GM18507 (cell line): ENCODE data around the gene CACNB1.

Experiments used
- DNase-seq: peaks from one replicate; pipeline ENCODE4 v3.0.0; 2011; ENCODE audit warnings: low read depth; ENCODE audit not compliant: insufficient read length; ENCODE audit errors: extremely low spot score
- FAIRE-seq: peaks from 2 replicates; lab custom pipeline; 2011; peaks lifted over from hg19 to GRCh38; lab: Jason Lieb, UNC

CACNB1 gene

DNA sequence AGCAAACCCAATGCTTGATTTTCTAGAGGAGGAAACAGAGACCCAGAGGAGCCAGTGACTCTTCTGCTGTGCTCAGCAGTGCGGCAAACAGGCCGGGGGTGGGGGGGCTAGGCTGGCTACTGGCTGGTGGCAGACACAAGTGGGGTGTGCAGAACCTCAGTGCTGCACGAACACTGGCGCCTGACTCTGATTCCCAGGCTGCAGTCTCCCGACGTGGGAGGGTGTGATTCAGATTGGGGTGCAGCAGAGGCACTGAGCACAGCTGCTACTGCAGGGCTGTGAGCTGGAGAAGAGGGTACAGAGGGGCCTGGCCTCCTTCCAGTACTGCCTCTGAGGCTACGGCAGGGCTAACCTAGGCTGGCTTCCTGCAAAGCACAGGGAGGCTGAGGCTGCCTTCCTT, 10.7 kb upstream of the CACNB1 start:
- DNase-seq (no peak), FAIRE-seq (peak; percentile 49)

DNA sequence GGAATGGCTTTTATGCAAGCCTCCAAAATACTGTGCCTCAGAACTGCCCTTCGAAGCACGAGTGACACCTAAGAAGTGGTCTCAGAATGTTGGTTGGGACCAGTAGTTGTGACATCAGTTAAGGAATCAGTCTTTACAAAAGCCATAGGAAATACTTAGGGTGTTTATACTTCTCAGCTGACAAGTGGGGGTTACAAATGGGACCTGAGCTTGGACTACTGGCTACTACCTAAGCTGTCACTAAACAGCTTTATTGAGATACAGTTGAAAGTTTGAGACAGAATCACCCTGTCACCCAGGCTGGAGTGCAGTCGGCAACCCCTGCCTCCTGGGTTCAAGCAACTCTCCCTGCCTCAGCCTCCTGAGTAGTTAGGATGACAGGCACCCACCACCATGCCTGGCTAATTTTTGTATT, 7.7 kb upstream of the CACNB1 start:
- DNase-seq (no peak), FAIRE-seq (no peak)

DNA sequence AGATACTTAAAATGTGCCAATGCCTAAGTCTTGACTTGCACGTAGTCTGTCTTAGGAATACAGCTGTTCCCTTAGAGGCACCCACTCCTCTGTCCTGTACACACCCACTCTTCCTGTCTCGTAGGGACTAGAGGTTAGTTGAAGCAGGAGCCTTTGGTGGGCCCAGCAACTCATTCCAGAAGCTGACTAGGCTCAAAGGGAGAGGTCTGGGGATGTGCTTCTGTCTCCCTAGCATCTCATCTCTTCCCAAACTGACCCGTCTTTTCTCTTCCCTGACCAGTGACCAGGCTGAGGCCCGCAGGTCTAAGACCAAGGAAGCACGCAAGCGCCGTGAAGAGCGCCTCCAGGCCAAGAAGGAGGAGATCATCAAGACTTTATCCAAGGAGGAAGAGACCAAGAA, 6.8 kb upstream of the CACNB1 start:
- DNase-seq = no peak
- no peak for FAIRE-seq

DNA sequence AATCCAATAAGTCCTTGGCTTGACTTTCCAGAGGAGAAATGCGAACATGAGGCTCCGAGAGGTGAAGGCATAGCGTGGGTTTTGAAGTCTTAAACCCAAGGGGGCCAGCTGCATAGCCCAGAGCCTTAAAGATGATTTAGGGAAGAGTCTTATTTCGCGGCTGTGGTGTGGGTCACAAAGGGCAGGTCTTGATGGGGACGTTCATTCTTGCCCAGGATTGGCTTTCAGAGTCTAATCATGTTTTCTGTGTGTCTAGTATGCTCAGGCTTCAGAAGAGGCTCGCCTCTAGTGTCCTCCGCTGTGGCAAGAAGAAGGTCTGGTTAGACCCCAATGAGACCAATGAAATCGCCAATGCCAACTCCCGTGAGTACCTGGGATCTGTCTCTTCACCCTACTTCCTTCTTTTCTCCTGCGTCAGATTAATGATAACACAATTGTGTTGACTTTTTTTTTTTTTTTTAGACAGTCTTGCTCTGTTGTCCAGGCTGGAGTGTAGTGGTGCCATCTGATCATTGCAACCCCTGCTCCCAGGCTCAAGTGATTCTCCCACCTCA, 3.6 kb upstream of the CACNB1 start:
- FAIRE-seq = no peak
- DNase-seq = no peak

DNA sequence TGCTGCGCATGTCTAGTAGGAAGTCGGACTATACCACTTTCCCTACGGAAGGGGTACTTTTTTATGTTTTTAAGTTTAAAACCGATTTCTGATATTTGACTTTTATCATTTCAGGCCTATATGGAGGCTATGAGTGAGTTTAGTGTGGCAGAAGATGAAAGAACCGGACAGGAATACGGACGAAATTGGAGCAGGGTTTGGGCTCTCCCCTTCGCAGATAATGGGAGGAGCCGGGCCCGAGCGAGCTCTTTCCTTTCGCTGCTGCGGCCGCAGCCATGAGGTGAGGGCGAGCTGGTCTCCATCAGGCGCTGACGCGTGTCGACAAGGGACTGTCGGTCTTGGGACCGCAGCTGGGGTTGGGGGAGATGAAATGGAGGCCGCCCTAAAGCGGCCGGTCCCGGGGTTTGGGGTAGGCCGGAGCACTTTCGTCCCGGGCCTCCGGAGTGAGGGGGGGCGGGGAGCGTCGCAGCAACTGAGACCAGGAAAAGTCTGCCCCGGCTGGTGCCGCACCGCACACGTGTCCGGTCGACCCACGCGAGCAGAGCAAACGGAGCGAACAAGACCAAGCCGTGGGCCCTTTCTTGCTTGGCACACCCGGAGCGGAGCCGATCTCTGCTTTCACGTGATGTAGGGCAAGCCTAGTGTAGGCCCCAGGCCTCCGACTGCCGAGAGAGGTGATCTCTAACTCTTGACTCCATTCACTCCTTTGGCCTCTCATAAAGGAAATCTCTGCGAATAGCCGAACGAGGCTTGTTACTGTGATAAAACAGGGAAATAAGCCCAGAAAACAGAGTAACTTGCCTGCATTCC, 2.8 kb upstream of the CACNB1 start, which contains the start of gene RPL19:
Gene RPL19 (plus strand): TSS at position 214 of the 810 bp plus-strand sequence. CDS start 62 bp downstream, at position 276.
- FAIRE-seq = no peak
- peak; percentile 73 for DNase-seq

GRCh38 chr17:39199820-39200069, 2.3 kb upstream of the CACNB1 start:
- DNase-seq (peak; percentile 88), FAIRE-seq (peak; percentile 93)

- no peak for DNase-seq
- FAIRE-seq = no peak
These were observed 707 bp upstream of the CACNB1 start for GRCh38 chr17:39198186-39198566.

DNA sequence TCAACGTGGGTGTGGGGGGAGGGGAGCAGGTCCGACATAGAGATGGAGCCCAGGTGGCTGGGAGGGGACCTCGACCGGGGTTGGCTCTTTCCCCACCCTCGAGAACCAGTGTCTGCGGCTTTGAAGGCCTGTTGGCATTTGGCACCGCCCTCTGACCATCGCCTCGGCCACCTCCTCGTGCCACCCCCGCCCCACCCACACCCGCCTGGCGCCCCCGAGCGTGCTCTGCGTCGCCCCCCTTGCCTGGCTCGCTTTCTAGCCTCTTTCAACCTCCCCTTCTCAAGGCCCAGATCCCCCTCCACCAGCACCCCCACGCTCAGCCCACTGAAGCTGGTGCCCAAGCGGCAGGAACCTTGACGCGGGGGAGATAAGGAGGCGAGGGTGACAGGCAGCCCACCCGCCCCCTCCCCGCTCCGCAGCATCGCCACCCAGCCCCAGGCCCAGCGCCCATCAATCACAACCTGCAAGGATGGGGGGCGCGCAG, 619 bp downstream of the CACNB1 start:
- DNase-seq (no peak), FAIRE-seq (no peak)

GRCh38 chr17:39196241-39196807, 1.1 kb downstream of the CACNB1 start:
- FAIRE-seq = no peak
- no peak for DNase-seq

GRCh38 chr17:39195568-39196160, 1.8 kb downstream of the CACNB1 start:
- no peak for DNase-seq
- FAIRE-seq = peak; percentile 33

DNA sequence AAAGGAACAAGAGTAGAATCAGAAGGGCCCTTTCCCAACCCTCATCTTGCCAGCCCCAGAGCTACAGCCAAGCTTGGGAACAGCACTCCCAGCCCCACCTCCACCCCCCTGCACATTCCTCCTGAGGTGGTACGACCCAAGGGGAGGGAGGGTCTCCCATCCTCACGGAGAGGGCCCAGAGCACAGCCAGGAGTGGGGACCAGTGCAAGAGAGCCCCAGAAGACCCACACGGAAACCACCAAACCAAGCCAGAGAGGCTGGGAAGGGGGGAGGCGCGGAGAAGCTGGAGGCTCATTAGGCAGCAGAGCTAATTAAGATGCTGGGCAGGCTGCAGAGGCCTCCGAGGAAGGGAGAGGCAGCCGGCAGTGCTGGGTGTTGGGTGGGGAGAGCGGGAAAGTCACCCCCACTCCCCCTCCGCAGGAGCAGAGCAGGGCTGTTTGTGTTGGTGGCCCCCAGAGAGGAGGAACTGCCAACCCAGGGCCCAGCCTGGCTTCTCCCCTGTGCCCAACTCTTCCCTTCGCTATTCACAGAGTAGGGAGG, 2.4 kb downstream of the CACNB1 start:
- DNase-seq (no peak), FAIRE-seq (no peak)

GRCh38 chr17:39194089-39194984, 3.1 kb downstream of the CACNB1 start:
- no peak for FAIRE-seq
- DNase-seq = no peak

- DNase-seq (no peak), FAIRE-seq (no peak)
These were observed 4.1 kb downstream of the CACNB1 start for GRCh38 chr17:39193346-39193745.

GRCh38 chr17:39192901-39193300, 4.6 kb downstream of the CACNB1 start:
- FAIRE-seq (no peak), DNase-seq (no peak)

GRCh38 chr17:39191750-39192510, 5.5 kb downstream of the CACNB1 start:
- no peak for DNase-seq
- no peak for FAIRE-seq

DNA sequence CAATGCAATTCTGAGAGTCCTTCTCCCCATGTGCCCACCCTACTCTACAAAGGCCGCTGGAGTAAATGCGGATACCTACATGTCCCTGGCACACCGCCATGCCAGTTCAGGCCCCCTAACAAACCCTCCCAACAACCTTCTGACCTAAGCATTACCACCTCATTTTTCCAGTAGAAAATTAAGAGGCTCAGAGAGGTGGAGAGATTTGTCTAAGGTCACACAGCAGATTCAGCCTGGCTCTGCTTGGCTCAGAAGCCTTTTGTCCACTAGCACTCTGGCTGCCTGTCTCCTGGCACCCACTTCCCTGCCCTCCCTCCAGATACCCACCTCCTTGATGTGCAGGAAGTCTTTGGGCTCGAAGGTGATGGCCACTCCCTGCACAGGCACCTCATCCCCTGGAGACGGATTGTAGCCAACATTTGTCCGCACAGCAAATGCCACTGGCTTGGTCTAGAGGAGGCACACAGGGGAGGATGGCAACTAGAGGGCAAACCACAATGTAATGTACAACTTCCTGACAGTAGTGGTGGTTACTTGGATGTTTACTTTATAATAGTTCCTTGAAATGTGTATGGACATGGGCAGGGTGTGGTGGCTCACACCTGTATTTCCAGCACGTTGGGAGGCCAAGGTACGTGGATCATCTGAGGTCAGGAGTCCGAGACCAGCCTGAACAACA, 10.2 kb downstream of the CACNB1 start:
- no peak for FAIRE-seq

DNA sequence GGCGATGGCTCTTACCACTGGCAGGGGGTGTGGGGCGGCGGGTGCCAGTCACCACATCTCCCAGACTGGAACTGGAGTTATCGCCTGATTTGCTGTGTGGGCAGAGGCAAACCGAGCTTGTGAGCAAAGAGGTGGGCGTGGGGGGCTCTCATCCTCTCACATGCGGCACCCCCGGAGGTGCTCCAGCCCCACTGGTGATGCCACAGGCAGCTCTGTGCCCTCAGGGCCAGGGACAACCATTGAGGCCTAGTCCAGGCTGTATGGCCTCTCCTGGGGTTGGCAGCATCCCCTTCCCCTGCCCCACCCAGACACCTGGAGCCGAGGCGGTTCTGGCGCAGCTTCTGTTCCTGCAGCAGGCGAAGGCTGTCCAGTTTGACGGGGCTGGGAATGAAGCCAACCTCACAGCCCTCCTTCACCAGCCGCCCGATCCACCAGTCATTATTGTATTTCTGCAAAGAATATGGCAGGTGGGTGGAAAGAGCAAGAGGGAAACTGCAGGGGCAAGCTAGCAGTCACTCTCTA, 10.9 kb downstream of the CACNB1 start:
- FAIRE-seq (no peak), DNase-seq (no peak)

More for the DNA sequence above, 10.2 kb downstream of the CACNB1 start:
- DNase-seq = no peak

DNA sequence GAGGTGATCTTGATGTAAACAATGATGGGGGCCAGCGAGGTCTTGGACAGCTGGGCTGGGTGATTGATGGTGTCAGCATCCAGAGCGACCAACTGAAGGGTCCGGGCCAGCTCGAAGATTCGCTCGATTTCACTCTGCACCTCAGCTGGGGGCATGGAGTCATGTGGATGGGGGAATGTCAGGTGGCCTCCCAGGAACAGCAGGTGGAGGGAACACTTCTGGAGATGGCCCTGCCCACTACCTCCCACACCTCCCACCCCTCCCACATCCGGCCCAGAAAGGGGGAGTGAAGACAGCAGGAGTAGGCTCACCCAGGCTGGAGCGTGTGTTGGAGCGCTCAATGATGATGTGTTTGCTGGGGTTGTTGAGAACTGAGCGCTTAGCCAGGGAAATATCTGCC, 13.7 kb downstream of the CACNB1 start:
- FAIRE-seq (no peak), DNase-seq (no peak)
